ENCODE data around the gene DSG3. TPM values are rescaled to one million over a fixed set of nuclear protein-coding genes. Genes with fewer than 3 reads are reported as not detected.

DSG3 gene
- polyA plus RNA-seq, 1 donor (not counting 4 experiments of a cell fraction or from before 2014, with no cell fraction given), result 259 TPM

DNA sequence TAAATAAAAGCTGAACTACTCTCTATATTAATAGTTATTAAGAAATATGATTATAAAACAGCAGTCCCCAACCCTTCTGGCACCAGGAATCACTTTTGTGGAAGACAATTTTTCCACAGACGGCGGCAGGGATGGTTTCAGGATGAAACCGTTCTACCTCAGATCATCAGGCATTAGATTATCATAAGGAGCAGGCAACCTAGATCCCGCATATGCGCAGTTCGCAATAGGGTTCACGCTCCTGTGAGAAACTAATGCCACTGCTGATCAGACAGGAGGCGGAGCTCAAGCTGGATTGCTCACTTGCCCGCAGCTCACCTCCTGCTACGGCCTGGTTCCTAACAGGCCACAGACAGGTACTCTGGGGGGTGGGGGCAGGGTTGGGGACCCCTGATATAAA is 31.1 kb downstream of the DSG3 start:
- H3K36me3 ChIP-seq (ENCODE audit: control insufficient read depth in 2 of 2, extremely low read depth in 1 of 2, insufficient read depth in 2 of 2, low read length in 2 of 2), result peaks cover 26 to 50% of the 10 kb centered on the region in 2 experiments
- no peak for DNase-seq (ENCODE audit: low read depth, low spot score)
- dilution Hi-C loops (cut with MboI; ENCODE audit: extremely low pct_ligation_motif_present, low sequenced_read_pairs), result no loop called here
- H3K4me3 ChIP-seq (ENCODE audit: control insufficient read depth in 2 of 3, extremely low read depth in 1 of 3, insufficient read depth in 2 of 3, low read depth in 1 of 3, low read length in 3 of 3), result no peak overlapping the region
- TF ChIP-seq EZH2 (IDR thresholded peaks at IDR 0.05; ENCODE audit: low read length), result no peak
- TF ChIP-seq, protein P1, sequence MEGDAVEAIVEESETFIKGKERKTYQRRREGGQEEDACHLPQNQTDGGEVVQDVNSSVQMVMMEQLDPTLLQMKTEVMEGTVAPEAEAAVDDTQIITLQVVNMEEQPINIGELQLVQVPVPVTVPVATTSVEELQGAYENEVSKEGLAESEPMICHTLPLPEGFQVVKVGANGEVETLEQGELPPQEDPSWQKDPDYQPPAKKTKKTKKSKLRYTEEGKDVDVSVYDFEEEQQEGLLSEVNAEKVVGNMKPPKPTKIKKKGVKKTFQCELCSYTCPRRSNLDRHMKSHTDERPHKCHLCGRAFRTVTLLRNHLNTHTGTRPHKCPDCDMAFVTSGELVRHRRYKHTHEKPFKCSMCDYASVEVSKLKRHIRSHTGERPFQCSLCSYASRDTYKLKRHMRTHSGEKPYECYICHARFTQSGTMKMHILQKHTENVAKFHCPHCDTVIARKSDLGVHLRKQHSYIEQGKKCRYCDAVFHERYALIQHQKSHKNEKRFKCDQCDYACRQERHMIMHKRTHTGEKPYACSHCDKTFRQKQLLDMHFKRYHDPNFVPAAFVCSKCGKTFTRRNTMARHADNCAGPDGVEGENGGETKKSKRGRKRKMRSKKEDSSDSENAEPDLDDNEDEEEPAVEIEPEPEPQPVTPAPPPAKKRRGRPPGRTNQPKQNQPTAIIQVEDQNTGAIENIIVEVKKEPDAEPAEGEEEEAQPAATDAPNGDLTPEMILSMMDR (optimal IDR thresholded peaks at IDR 0.05 in 1 of 3, IDR thresholded peaks at IDR 0.05 in 1 of 3, conservative IDR thresholded peaks at IDR 0.05 in 1 of 3; ENCODE audit: extremely low read depth in 1 of 3, insufficient read depth in 2 of 3, low read length in 3 of 3), result no peak
- no peak overlapping the region for H3K9ac ChIP-seq (ENCODE audit: control insufficient read depth, extremely low read depth, insufficient read depth, low read length)
- no peak overlapping the region for H3K27ac ChIP-seq (ENCODE audit: control insufficient read depth, insufficient read depth, low read length)
- no peaks in the 10 kb centered on the region for H4K20me1 ChIP-seq (ENCODE audit: control insufficient read depth, extremely low read depth, insufficient read depth, low read length)
- H3K27me3 ChIP-seq (ENCODE audit: control insufficient read depth, extremely low read depth, insufficient read depth, low read length), result no peaks in the 10 kb centered on the region
- no peak for FAIRE-seq
- H3K9me1 ChIP-seq (ENCODE audit: control insufficient read depth, extremely low read depth, insufficient read depth, low read length), result no peaks in the 10 kb centered on the region
- H2AFZ ChIP-seq (ENCODE audit: control insufficient read depth, low read length), result no peak overlapping the region
- no peak overlapping the region for H3K4me2 ChIP-seq (ENCODE audit: control insufficient read depth, extremely low read depth, insufficient read depth, low read depth, low read length)
- H3K4me1 ChIP-seq (ENCODE audit: control insufficient read depth, extremely low read depth, insufficient read depth, low read length), result peaks cover 14% of the 10 kb centered on the region
- H3K79me2 ChIP-seq (ENCODE audit: control insufficient read depth, insufficient read depth, low read length), result peaks cover 5% of the 10 kb centered on the region
- H3K9me3 ChIP-seq (ENCODE audit: control insufficient read depth, low read depth, low read length), result no peaks in the 10 kb centered on the region

DNA sequence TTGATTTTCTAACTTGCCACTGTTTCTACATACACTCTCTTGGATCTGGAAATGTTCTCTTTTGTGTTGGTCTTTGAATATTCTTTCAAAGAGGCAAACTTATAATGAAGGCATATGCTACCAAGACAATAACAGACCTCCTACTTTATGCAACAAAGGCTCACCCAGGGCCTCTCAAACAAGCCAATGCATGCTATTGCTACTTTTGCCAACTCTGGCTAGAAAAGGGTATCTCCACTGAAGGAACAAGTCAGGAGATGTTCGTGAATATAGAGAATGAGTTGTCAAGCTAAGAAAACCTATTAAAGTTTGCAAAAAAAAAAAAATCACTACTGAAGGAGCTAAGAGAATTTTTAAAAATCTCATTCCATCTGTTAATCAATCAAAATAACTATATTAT is 34.5 kb downstream of the DSG3 start:
- TF ChIP-seq, protein P1 (optimal IDR thresholded peaks at IDR 0.05 in 1 of 3, IDR thresholded peaks at IDR 0.05 in 1 of 3, conservative IDR thresholded peaks at IDR 0.05 in 1 of 3; ENCODE audit: extremely low read depth in 1 of 3, insufficient read depth in 2 of 3, low read length in 3 of 3), result no peak
- no peak for TF ChIP-seq EZH2 (IDR thresholded peaks at IDR 0.05; ENCODE audit: low read length)
- Histone ChIP-seq H3K4me3 (ENCODE audit: control insufficient read depth in 2 of 3, extremely low read depth in 1 of 3, insufficient read depth in 2 of 3, low read depth in 1 of 3, low read length in 3 of 3) (no peak overlapping the region), H3K4me1 (ENCODE audit: control insufficient read depth, extremely low read depth, insufficient read depth, low read length) (peaks cover 33% of the 10 kb centered on the region), H3K9me1 (ENCODE audit: control insufficient read depth, extremely low read depth, insufficient read depth, low read length) (no peaks in the 10 kb centered on the region), H3K4me2 (ENCODE audit: control insufficient read depth, extremely low read depth, insufficient read depth, low read depth, low read length) (peak overlapping the region; percentile 46), H3K79me2 (ENCODE audit: control insufficient read depth, insufficient read depth, low read length) (no peaks in the 10 kb centered on the region), H3K36me3 (ENCODE audit: control insufficient read depth in 2 of 2, extremely low read depth in 1 of 2, insufficient read depth in 2 of 2, low read length in 2 of 2) (peaks cover 14 to 26% of the 10 kb centered on the region in 2 experiments), H4K20me1 (ENCODE audit: control insufficient read depth, extremely low read depth, insufficient read depth, low read length) (no peaks in the 10 kb centered on the region), H2AFZ (ENCODE audit: control insufficient read depth, low read length) (no peak overlapping the region), H3K27me3 (ENCODE audit: control insufficient read depth, extremely low read depth, insufficient read depth, low read length) (no peaks in the 10 kb centered on the region), H3K9ac (ENCODE audit: control insufficient read depth, extremely low read depth, insufficient read depth, low read length) (no peak overlapping the region), H3K9me3 (ENCODE audit: control insufficient read depth, low read depth, low read length) (no peaks in the 10 kb centered on the region), H3K27ac (ENCODE audit: control insufficient read depth, insufficient read depth, low read length) (peak overlapping the region; percentile 61)
- dilution Hi-C loops (cut with MboI; ENCODE audit: extremely low pct_ligation_motif_present, low sequenced_read_pairs), result no loop called here
- DNase-seq (ENCODE audit: low read depth, low spot score) (no peak), FAIRE-seq (peak; percentile 86)
